HG03354 (cell line): ENCODE measurements around the gene KLHDC3.
"Not testable (repeated sequence)": the region's sequence is repeated elsewhere in the genome, so short reads cannot be mapped to it uniquely, and the experiment has no call there.

Experiments used
- ATAC-seq: cut with Tn5 transposase; IDR thresholded peaks from one replicate; pipeline ENCODE4 v1.9.1; 2021; ENCODE audit warnings: mild to moderate bottlenecking; ENCODE audit not compliant: unreplicated experiment, poor library complexity, severe bottlenecking

KLHDC3 gene

GRCh38 chr6:43020847-43021246 is 6.8 kb downstream of the KLHDC3 start:
- ATAC-seq, result no peak

GRCh38 chr6:43021270-43022047 is 7.4 kb downstream of the KLHDC3 start, which contains the start of gene RRP36:
RRP36 (plus strand) TSS chr6:43021623; CDS start chr6:43021655, 32 bp downstream.
- peak; percentile 79 for ATAC-seq

GRCh38 chr6:43024436-43024835 is 10.4 kb downstream of the KLHDC3 start:
- ATAC-seq, result no peak

- ATAC-seq, result no peak
Measured at GRCh38 chr6:43026365-43026764, 12.3 kb downstream of the KLHDC3 start.

GRCh38 chr6:43029120-43029519 is 15.1 kb downstream of the KLHDC3 start:
- ATAC-seq, result no peak

- ATAC-seq, result no peak
Measured at GRCh38 chr6:43032326-43032725, 18.3 kb downstream of the KLHDC3 start.

- no peak for ATAC-seq
Measured at GRCh38 chr6:43033496-43034189, 19.6 kb downstream of the KLHDC3 start.

- no peak for ATAC-seq
Measured at GRCh38 chr6:43034190-43034525, 20.1 kb downstream of the KLHDC3 start.

- ATAC-seq, result no peak
Measured at GRCh38 chr6:43035495-43036194, 21.6 kb downstream of the KLHDC3 start.

GRCh38 chr6:43036712-43037111 is 22.7 kb downstream of the KLHDC3 start:
- ATAC-seq, result no peak

GRCh38 chr6:43037197-43037596 is 23.1 kb downstream of the KLHDC3 start:
- no peak for ATAC-seq

GRCh38 chr6:43037706-43038105 is 23.7 kb downstream of the KLHDC3 start:
- ATAC-seq, result no peak

GRCh38 chr6:43038727-43039126 is 24.7 kb downstream of the KLHDC3 start:
- ATAC-seq, result no peak

GRCh38 chr6:43040542-43041257 is 26.7 kb downstream of the KLHDC3 start:
- ATAC-seq, result no peak

- not testable (repeated sequence) for ATAC-seq
Measured at GRCh38 chr6:43041475-43041874, 27.4 kb downstream of the KLHDC3 start.

- no peak for ATAC-seq
Measured at GRCh38 chr6:43043310-43043709, 29.3 kb downstream of the KLHDC3 start.

- ATAC-seq, result no peak
Measured at GRCh38 chr6:43045371-43045930, 31.4 kb downstream of the KLHDC3 start.

GRCh38 chr6:43047998-43048397 is 33.9 kb downstream of the KLHDC3 start:
- no peak for ATAC-seq

- ATAC-seq, result no peak
Measured at GRCh38 chr6:43050981-43051380, 36.9 kb downstream of the KLHDC3 start.
